GM12878 (cell line): Measurements from ENCODE around the gene DGKQ. TPM values are rescaled to one million over a fixed set of nuclear protein-coding genes. Genes with fewer than 3 reads are reported as not detected.

Experiments used
- ATAC-seq: fragments of 200-7000 bp; cut with Tn5 transposase; 3 replicates; pipeline ENCODE4 v1.9.1; 2020; ENCODE audit warnings: mild to moderate bottlenecking, moderate library complexity
- BruUV-seq: library from RNA; stranded (reverse); fragments of 400-500 nt; replicated peaks from 2 replicates; lab custom pipeline; 2021; lab: Mats Ljungman, UMichigan
- CTCF ChIA-PET: fragments of 300-600 bp; sonication (Branson Sonifier 250); formaldehyde crosslinking; extraction: SDS; loops from one replicate; lab custom pipeline; 2021; ENCODE audit warnings: inconsistent platforms; lab: Yijun Ruan, JAX
- POLR2A ChIA-PET: fragments of 350-600 bp; formaldehyde crosslinking; extraction: SDS; loops from one replicate; lab custom pipeline; 2021; ENCODE audit warnings: inconsistent platforms; lab: Charles Lee
- RAD21 ChIA-PET: fragments of 300-600 bp; sonication (Branson Sonifier 250); formaldehyde crosslinking; loops from one replicate; lab custom pipeline; 2023; ENCODE audit warnings: antibody characterized with exemption; ENCODE audit not compliant: unreplicated experiment; lab: Charles Lee
- SMC1A ChIA-PET: fragments of 300-600 bp; sonication (Branson Sonifier 250); formaldehyde crosslinking; loops from one replicate; lab custom pipeline; 2023; ENCODE audit not compliant: unreplicated experiment, uncharacterized antibody; lab: Charles Lee
- DNase-seq: peaks from one replicate; pipeline ENCODE4 v3.0.0-alpha.2; 2011; ENCODE audit warnings: low read depth, low spot score
- FAIRE-seq: peaks from 3 replicates; lab custom pipeline; 2011; peaks lifted over from hg19 to GRCh38; lab: Jason Lieb, UNC
- H2AFZ ChIP-seq: 2 replicates; pipeline ENCODE4 v1.6.0; 2011; ENCODE audit warnings: low read depth, low read length, control low read depth; ENCODE audit not compliant: control insufficient read depth
- H3K27ac ChIP-seq: 2 replicates; pipeline ENCODE4 v1.5.1; 2011; ENCODE audit warnings: control low read depth; ENCODE audit not compliant: control insufficient read depth, insufficient read depth
- H3K27me3 ChIP-seq, 2 experiments: replicated peaks in 1 of 2; 2 replicates each; pipeline versions ENCODE4 v1.6.0 to v1.6.1; 2011; ENCODE audit warnings: low read length in 1 of 2; ENCODE audit not compliant: control insufficient read depth in 2 of 2, insufficient read depth in 2 of 2
- H3K36me3 ChIP-seq, 2 experiments: 2 replicates each; pipeline ENCODE4 v1.5.1; 2011; ENCODE audit warnings: low read length in 1 of 2; ENCODE audit not compliant: control insufficient read depth in 2 of 2, insufficient read depth in 2 of 2
- H3K4me1 ChIP-seq: 2 replicates; pipeline ENCODE4 v1.6.1; 2011; ENCODE audit warnings: mild to moderate bottlenecking, low read length, moderate library complexity, mixed read lengths; ENCODE audit not compliant: control insufficient read depth, insufficient read depth
- H3K4me2 ChIP-seq: 2 replicates; pipeline ENCODE4 v1.6.0; 2011; ENCODE audit warnings: control low read depth; ENCODE audit not compliant: control insufficient read depth, insufficient read depth
- H3K4me3 ChIP-seq: fragments of 200-600 bp; sonication (generic); 2 replicates; pipeline ENCODE4 v1.5.1; 2016
- H3K79me2 ChIP-seq: 2 replicates; pipeline ENCODE4 v1.6.0; 2011; ENCODE audit warnings: low read length; ENCODE audit not compliant: control insufficient read depth, insufficient read depth
- H3K9ac ChIP-seq: 2 replicates; pipeline ENCODE4 v1.8.0; 2011; ENCODE audit warnings: low read length, control low read depth, mixed read lengths; ENCODE audit not compliant: control insufficient read depth, insufficient read depth
- H3K9me3 ChIP-seq: replicated peaks from 3 replicates; pipeline ENCODE4 v1.5.1; 2011; ENCODE audit warnings: mild to moderate bottlenecking, low read length; ENCODE audit not compliant: control insufficient read depth, insufficient read depth
- H4K20me1 ChIP-seq: 2 replicates; pipeline ENCODE4 v1.6.0; 2011; ENCODE audit not compliant: control insufficient read depth, insufficient read depth
- BHLHE40 ChIP-seq, 2 experiments: fragments of 450-650 bp in 1 of 2; IDR thresholded peaks; 2 replicates each; pipeline ENCODE4 v1.6.1; 2011 to 2017; ENCODE audit warnings: low read depth in 2 of 2, borderline replicate concordance in 1 of 2, improper control_type of control experiment in 1 of 2, low read length in 1 of 2, mild to moderate bottlenecking in 1 of 2
- BMI1 ChIP-seq: fragments of 450-650 bp; IDR thresholded peaks from 2 replicates; pipeline ENCODE4 v1.6.1; 2016; ENCODE audit warnings: mild to moderate bottlenecking, moderate library complexity, borderline replicate concordance
- CEBPZ ChIP-seq: fragments of 150-350 bp; IDR thresholded peaks from 2 replicates; pipeline ENCODE4 v1.6.1; 2016; ENCODE audit warnings: low read depth, low read length
- ELK1 ChIP-seq: IDR thresholded peaks from 2 replicates; pipeline ENCODE4 v1.6.1; 2012; ENCODE audit warnings: low read depth, low read length, improper control_type of control experiment
- MEF2A ChIP-seq: IDR thresholded peaks from 2 replicates; pipeline ENCODE4 v1.6.1; 2011; ENCODE audit warnings: low read depth, mild to moderate bottlenecking, low read length, moderate library complexity; ENCODE audit not compliant: insufficient read depth
- MTA2 ChIP-seq: fragments of 450-650 bp; IDR thresholded peaks from 2 replicates; pipeline ENCODE4 v1.6.1; 2016; ENCODE audit warnings: low read depth, mild to moderate bottlenecking, moderate library complexity
- NR2F1 ChIP-seq: fragments of 450-650 bp; conservative IDR thresholded peaks from 2 replicates; pipeline ENCODE4 v1.6.1; 2017; ENCODE audit warnings: mild to moderate bottlenecking
- POU2F2 ChIP-seq: IDR thresholded peaks from 3 replicates; pipeline ENCODE4 v1.6.1; 2011; ENCODE audit warnings: low read depth, mild to moderate bottlenecking, low read length, borderline replicate concordance
- RAD21 ChIP-seq: IDR thresholded peaks from 2 replicates; pipeline ENCODE4 v1.6.1; 2011; ENCODE audit warnings: mild to moderate bottlenecking, low read depth, low read length, moderate library complexity; ENCODE audit not compliant: insufficient read depth
- SMC3 ChIP-seq: IDR thresholded peaks from 2 replicates; pipeline ENCODE4 v1.6.1; 2011; ENCODE audit warnings: low read length, improper control_type of control experiment, borderline replicate concordance
- SREBF2 ChIP-seq: IDR thresholded peaks from 2 replicates; pipeline ENCODE4 v1.6.1; 2012; ENCODE audit warnings: mild to moderate bottlenecking, low read length
- WRNIP1 ChIP-seq: IDR thresholded peaks from 2 replicates; pipeline ENCODE4 v1.6.1; 2011; ENCODE audit warnings: low read depth, low read length, improper control_type of control experiment, borderline replicate concordance
- ZNF622 ChIP-seq: fragments of 450-650 bp; IDR thresholded peaks from 2 replicates; pipeline ENCODE4 v1.6.1; 2017; ENCODE audit warnings: mild to moderate bottlenecking, inconsistent platforms
- WGBS: methylation state at CpG from one replicate; pipeline ENCODE4 v1.1.6; 2016; ENCODE audit warnings: low lambda C conversion rate; ENCODE audit not compliant: insufficient replicate concordance, insufficient coverage; ENCODE audit errors: missing lambda C conversion rate; 5-methylcytosine and 5-hydroxymethylcytosine counted together
- in situ Hi-C: fragments of 300-500 bp; cut with MboI; formaldehyde crosslinking; loops from 9 replicates; pipeline ENCODE4 v1.14.3; 2018; ENCODE audit warnings: mixed read lengths
- intact Hi-C: fragments of 100-400 bp; cut with micrococcal nuclease; formaldehyde crosslinking; loops from one replicate; pipeline ENCODE4 v1.14.2; 2022; ENCODE audit not compliant: unreplicated experiment
- polyA plus RNA-seq, 11 experiments: library from polyadenylated mRNA; depleted of rRNA in 4 of 11; unstranded in 6 of 11; stranded (reverse) in 5 of 11; fragments of >200 nt; fragmentation: Nextera tagmentation in 4 of 11; fragmentation: Illumina TruSeq in 1 of 11; extraction: Ambion mirVana in 4 of 11; extraction: Trizol in 1 of 11; gene quantifications; 1 replicate in 1 of 11; 2 replicates in 10 of 11; pipeline versions ENCODE4 v1.2.1 to v1.2.3, GENCODE V29; 2011 to 2016; ENCODE audit warnings: inconsistent platforms in 2 of 11, missing spikeins in 2 of 11, low read depth in 1 of 11
- total RNA-seq, 4 experiments: library from RNA; depleted of rRNA in 3 of 4; stranded (reverse); fragments of >200 nt in 3 of 4; fragmentation: Illumina TruSeq in 1 of 4; extraction: Trizol in 1 of 4; gene quantifications; 2 replicates each; pipeline versions ENCODE4 v1.2.1 to v1.2.3, GENCODE V29; 2013 to 2021

Gene DGKQ
- total and polyA plus RNA-seq, 10 of the 15 experiments (the other 5 are each of a cell fraction or from before 2014, with no cell fraction given): 0.11 to 10.5 (median 1.4) TPM

DNA sequence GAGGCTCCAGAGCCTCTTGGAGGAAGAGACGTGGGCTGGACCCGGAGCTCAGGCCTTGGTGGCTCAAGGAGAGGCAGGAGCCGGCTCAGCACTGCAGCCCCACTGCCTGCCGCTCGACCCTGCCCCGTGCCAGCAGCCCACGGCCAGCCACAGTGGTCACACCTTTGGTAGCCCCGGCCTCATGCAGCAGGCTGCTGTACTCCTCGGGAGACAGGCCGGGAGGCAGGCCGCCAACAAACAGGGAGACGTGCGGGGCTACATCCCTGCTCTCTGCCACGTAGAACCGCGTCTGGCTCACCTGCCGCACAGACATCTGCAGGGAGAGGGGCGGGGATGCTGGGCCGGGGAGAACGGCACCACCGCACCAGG, 7.6 kb downstream of the DGKQ start:
- ChIA-PET POLR2A (no interaction called here), CTCF (no interaction called here), SMC1A (no interaction called here), RAD21 (no interaction called here)
- Histone ChIP-seq H3K9ac (no peak overlapping the region), H4K20me1 (no peaks in the 10 kb centered on the region), H3K36me3 (no peaks in the 10 kb centered on the region), H3K27me3 (no peaks in the 10 kb centered on the region), H3K79me2 (no peaks in the 10 kb centered on the region), H3K27ac (no peak overlapping the region), H3K4me1 (no peaks in the 10 kb centered on the region), H3K4me3 (no peak overlapping the region), H2AFZ (no peak overlapping the region), H3K4me2 (no peak overlapping the region), H3K9me3 (no peaks in the 10 kb centered on the region)
- intact Hi-C loops: no loop called here
- in situ Hi-C loops: no loop called here
- 88% methylated on average over 21 of the region's 21 CpGs for WGBS
- no peak for DNase-seq
- no peak for ATAC-seq
- BruUV-seq: no TSS peak
- no peak for TF ChIP-seq SMC3
- no peak for FAIRE-seq

DNA sequence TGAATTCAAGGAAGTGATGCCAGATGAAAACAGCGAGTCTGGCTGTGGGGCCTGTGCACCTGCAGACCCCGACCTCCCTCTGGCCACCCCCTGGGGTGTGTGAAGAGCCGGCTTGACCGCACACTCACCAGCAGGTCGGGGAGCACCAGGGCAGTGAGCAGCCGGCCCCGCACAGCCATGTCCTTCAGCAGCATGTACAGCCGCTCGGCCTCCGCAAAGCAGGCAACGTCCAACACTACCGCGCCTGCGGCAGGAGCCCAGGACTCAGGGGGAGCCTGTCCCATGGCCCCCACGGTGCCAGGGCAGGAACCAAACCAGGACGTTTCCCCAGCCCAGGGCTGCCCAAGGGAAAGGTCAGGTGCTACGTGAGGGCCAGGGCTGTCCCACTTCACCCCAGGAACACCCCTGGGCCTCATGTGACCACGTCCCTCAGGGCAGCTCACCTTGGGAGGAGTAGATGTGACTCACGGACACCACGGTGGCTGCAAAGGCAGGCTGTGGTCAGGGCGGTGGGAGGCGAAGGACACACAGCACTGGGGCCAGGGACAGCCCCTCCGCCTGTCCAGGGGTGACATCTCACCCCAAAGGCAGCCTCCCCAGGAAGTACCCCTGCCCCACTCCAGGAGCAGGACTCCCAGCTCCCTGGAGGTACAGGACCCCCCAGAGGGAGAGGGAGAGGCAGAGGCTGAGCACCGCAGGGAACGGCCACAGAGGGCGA, 8.2 kb downstream of the DGKQ start:
- FAIRE-seq: no peak
- H3K9ac ChIP-seq: no peak overlapping the region
- H2AFZ ChIP-seq: no peak overlapping the region
- CTCF ChIA-PET: no interaction called here
- intact Hi-C loops: no loop called here
- in situ Hi-C loops: no loop called here
- RAD21 ChIA-PET: no interaction called here
- no peaks in the 10 kb centered on the region for H3K4me1 ChIP-seq
- no peak; the same call in 2 of the 3 replicates for ATAC-seq
- POLR2A ChIA-PET: no interaction called here
- WGBS: 82% methylated on average over 25 of the region's 26 CpGs
- H3K27ac ChIP-seq: no peak overlapping the region
- H3K4me2 ChIP-seq: no peak overlapping the region
- no peaks in the 10 kb centered on the region for H3K79me2 ChIP-seq
- H3K36me3 ChIP-seq: no peaks in the 10 kb centered on the region
- H3K27me3 ChIP-seq: no peaks in the 10 kb centered on the region
- DNase-seq: no peak
- H3K9me3 ChIP-seq: no peaks in the 10 kb centered on the region
- SMC1A ChIA-PET: interaction anchor here (0.6 kb wide), 1 partner anchor 239 kb away, joined by 3 read pairs; no protein-coding TSS in a partner anchor
- no peak overlapping the region for H3K4me3 ChIP-seq
- H4K20me1 ChIP-seq: no peaks in the 10 kb centered on the region
- BruUV-seq: no TSS peak
- no peak for TF ChIP-seq WRNIP1
- no peak for TF ChIP-seq SREBF2
- no peak for TF ChIP-seq ZNF622
- no peak for TF ChIP-seq RAD21
- TF ChIP-seq BHLHE40 (IDR thresholded peaks at IDR 0.05; ENCODE audit: borderline replicate concordance in 1 of 2, low read depth in 2 of 2, low read length in 1 of 2): no peak
- no peak for TF ChIP-seq MEF2A
- TF ChIP-seq POU2F2: no peak
- no peak for TF ChIP-seq ELK1
- no peak for TF ChIP-seq NR2F1
- TF ChIP-seq CEBPZ: no peak
- no peak for TF ChIP-seq BMI1
- no peak for TF ChIP-seq MTA2
